ENCODE results near the gene PARK7. TPM values are rescaled to one million over a fixed set of nuclear protein-coding genes. Genes with fewer than 3 reads are reported as not detected.
"Not testable (repeated sequence)": the region's sequence is repeated elsewhere in the genome, so short reads cannot be mapped to it uniquely, and the experiment has no call there.

The PARK7 gene
- total and polyA plus RNA-seq, 12 donors = 266 to 697 (median 398) TPM

DNA sequence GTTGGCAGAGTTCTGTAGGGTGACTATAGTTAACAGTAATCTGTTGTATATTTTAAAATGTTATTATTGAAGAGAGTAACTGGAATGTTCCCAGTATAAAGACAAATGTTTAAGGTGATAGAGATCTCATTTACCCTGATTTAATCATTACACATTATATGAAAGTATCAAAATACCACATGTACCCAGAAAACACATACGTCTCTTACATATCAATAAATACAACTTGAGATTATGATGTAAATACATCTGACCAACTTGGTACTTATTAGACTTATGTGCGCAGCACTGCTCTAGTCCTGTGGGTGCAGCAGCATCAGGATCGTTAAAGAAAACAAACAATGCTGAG is 670 bp upstream of the PARK7 start:
- 0 to 1% (median 0%) methylated on average over 3 of the region's 3 CpGs for WGBS, 4 donors
- peaks cover 0 to 28% of the 10 kb centered on the region in 2 donors for H3K36me3 ChIP-seq (replicated peaks in 1 of 2)
- H3K27me3 ChIP-seq = no peaks in the 10 kb centered on the region
- H3K4me1 ChIP-seq (replicated peaks in 1 of 2) = peaks cover 12 to 32% of the 10 kb centered on the region in 2 donors
- no peak for DNase-seq
- intact Hi-C loops (cut with DNase I) = no loop called here
- no peaks in the 10 kb centered on the region for H3K9me3 ChIP-seq (replicated peaks in 1 of 3)
- H3K27ac ChIP-seq = peak overlapping the region; percentile 56 to 96 (median 93)
- H3K4me3 ChIP-seq = peak overlapping the region; percentile 37 to 72 (median 60)
- no peak for TF ChIP-seq POLR2A (IDR thresholded peaks at IDR 0.05)

DNA sequence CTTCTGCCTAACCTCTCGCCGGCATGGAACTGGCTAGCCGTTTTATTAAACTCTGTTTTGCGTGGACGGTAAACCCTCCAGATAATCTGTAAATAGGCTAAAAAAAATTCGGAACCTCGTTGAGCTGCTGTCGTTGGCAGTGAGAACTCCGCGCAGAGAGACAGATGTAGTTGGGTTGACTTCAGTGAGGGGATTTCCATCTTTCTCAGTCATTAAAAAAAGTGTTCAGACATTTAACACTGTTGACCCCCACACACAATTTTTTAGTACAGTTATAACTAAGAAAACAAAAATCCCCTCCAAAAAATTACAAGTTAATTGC is 464 bp downstream of the PARK7 start:
- DNase-seq = no peak
- peaks cover 12 to 36% of the 10 kb centered on the region in 2 donors for H3K4me1 ChIP-seq (replicated peaks in 1 of 2)
- intact Hi-C loops (cut with DNase I) = no loop called here
- WGBS, 4 donors = 0 to 1% (median 0%) methylated on average over 10 of the region's 10 CpGs
- H3K27me3 ChIP-seq = no peaks in the 10 kb centered on the region
- peak overlapping the region; percentile 52 to 96 (median 93) for H3K27ac ChIP-seq
- TF ChIP-seq POLR2A (IDR thresholded peaks at IDR 0.05) = no peak
- TF ChIP-seq, protein P1, sequence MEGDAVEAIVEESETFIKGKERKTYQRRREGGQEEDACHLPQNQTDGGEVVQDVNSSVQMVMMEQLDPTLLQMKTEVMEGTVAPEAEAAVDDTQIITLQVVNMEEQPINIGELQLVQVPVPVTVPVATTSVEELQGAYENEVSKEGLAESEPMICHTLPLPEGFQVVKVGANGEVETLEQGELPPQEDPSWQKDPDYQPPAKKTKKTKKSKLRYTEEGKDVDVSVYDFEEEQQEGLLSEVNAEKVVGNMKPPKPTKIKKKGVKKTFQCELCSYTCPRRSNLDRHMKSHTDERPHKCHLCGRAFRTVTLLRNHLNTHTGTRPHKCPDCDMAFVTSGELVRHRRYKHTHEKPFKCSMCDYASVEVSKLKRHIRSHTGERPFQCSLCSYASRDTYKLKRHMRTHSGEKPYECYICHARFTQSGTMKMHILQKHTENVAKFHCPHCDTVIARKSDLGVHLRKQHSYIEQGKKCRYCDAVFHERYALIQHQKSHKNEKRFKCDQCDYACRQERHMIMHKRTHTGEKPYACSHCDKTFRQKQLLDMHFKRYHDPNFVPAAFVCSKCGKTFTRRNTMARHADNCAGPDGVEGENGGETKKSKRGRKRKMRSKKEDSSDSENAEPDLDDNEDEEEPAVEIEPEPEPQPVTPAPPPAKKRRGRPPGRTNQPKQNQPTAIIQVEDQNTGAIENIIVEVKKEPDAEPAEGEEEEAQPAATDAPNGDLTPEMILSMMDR (IDR thresholded peaks at IDR 0.05) = no peak
- H3K36me3 ChIP-seq (replicated peaks in 1 of 2) = peaks cover 0 to 39% of the 10 kb centered on the region in 2 donors
- peak overlapping the region in 2 of 4 donors; percentile 63 to 72 for H3K4me3 ChIP-seq
- no peaks in the 10 kb centered on the region for H3K9me3 ChIP-seq (replicated peaks in 1 of 3)

DNA sequence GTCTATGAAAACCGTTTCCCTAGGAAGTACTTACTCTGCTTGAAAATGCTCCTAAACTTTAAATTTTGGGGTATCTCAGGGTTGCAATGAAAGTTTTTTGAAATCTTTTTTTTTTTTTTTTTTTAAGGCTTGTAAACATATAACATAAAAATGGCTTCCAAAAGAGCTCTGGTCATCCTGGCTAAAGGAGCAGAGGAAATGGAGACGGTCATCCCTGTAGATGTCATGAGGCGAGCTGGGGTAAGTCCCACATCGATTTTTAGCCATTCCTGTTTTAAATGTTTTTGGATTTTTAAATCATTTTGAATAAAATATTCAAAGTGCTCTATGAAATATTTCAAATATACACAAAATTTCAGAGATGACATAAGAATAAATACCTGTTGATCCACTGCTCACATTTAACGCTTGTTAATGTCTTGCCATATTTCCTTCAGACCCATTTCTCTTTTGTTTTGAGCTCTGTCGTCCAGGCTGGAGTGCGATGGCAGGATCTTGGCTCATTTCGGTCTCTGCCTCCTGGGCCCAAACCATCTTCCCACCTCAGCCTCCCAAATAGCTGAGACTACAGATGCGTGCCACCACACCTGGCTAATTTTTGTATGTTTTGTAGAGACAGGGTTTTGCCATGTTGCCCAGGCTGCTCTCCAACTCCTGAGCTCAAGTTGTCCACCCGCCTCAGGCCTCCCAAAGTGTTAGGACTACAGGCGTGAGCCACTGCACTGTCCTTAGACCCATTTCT is 1.3 kb downstream of the PARK7 start:
- peak overlapping the region in 3 of 5 donors; percentile 82 to 96 (median 94) for H3K27ac ChIP-seq

DNA sequence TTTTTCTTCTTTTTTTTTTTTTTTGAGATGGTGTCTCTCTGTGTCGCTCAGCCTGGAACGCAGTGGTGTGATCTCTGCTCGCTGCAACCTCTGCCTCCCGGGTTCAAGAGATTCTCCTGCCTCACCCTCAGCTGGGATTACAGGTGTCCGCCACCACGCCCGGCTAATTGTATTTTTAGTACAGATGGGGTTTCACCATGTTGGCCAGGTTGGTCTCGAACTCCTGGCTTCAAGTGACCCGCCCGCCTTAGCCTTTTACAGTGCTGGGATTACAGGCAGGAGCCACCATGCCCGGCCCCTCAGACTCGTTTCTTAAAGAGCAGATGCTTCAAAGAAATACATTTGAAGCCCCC is 1.8 kb downstream of the PARK7 start:
- WGBS, 4 donors = 96% methylated on average over 12 of the region's 12 CpGs
- H3K9me3 ChIP-seq (replicated peaks in 1 of 3); intact Hi-C loops (cut with DNase I); H3K27me3 ChIP-seq; H3K27ac ChIP-seq; H3K4me3 ChIP-seq: not testable (repeated sequence)
- H3K4me1 ChIP-seq (replicated peaks in 1 of 2) = peaks cover 12 to 48% of the 10 kb centered on the region in 2 donors
- DNase-seq = peak in 1 of 7 donors; percentile 58
- peaks cover 0 to 50% of the 10 kb centered on the region in 2 donors for H3K36me3 ChIP-seq (replicated peaks in 1 of 2)

More for the DNA sequence above, 1.3 kb downstream of the PARK7 start:
- H3K9me3 ChIP-seq (replicated peaks in 1 of 3) = no peaks in the 10 kb centered on the region
- WGBS, 4 donors = 87 to 92% (median 92%) methylated on average over 11 of the region's 11 CpGs
- intact Hi-C loops (cut with DNase I) = no loop called here
- H3K27me3 ChIP-seq = no peaks in the 10 kb centered on the region
- TF ChIP-seq, protein P1 (IDR thresholded peaks at IDR 0.05) = no peak
- TF ChIP-seq POLR2A (IDR thresholded peaks at IDR 0.05) = no peak
- DNase-seq = peak in 2 of 7 donors; percentile 5 to 52
- H3K4me1 ChIP-seq (replicated peaks in 1 of 2) = peaks cover 12 to 44% of the 10 kb centered on the region in 2 donors
- peak overlapping the region in 1 of 4 donors; percentile 72 for H3K4me3 ChIP-seq
- peaks cover 0 to 48% of the 10 kb centered on the region in 2 donors for H3K36me3 ChIP-seq (replicated peaks in 1 of 2)

DNA sequence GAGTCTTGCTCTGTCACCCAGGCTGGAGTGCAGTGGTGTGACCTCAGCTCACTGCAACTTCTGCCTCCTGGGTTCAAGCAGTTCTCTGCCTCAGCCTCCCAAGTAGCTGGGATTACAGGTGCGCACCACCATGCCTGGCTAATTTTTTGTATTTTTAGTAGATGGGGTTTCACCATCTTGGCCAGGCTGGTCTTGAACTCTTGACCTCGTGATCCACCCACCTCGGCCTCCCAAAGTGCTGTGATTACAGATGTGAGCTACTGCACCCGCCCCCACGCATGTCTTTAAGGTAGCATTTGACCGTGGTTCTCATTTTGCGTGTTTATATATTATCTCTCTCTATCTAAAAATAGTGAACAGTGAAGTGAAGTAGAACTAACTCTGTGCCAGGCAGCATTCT is 2.3 kb downstream of the PARK7 start:
- 87 to 92% (median 90%) methylated on average over 7 of the region's 7 CpGs for WGBS, 4 donors
- H3K36me3 ChIP-seq (replicated peaks in 1 of 2) = peaks cover 0 to 50% of the 10 kb centered on the region in 2 donors
- H3K4me3 ChIP-seq = not testable (repeated sequence)

DNA sequence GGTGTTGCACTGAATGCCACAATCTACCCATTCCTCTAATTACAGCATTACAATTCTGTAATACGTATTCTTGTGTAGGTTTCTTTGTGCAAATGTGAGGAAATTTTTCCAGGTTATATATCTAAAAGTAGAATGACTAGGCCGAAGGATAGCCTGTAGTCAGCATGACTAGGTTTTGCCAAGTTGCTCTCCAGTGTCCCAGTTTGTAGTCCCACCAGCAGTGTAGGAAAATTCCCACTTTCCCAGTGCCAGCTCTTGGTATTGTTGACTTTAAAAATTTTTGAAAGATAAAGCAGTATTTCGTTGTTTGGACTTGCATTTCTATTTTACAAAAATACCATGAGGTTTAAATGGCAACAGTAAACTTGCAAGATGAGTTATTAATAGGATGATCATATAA is 3.0 kb downstream of the PARK7 start:
- H3K27ac ChIP-seq = peak overlapping the region in 2 of 5 donors; percentile 18 to 22
- H3K36me3 ChIP-seq (replicated peaks in 1 of 2) = peaks cover 0 to 57% of the 10 kb centered on the region in 2 donors
- H3K27me3 ChIP-seq = no peaks in the 10 kb centered on the region
- TF ChIP-seq POLR2A (IDR thresholded peaks at IDR 0.05) = no peak
- intact Hi-C loops (cut with DNase I) = no loop called here
- H3K4me1 ChIP-seq (replicated peaks in 1 of 2) = peaks cover 12 to 48% of the 10 kb centered on the region in 2 donors
- no peak overlapping the region for H3K4me3 ChIP-seq
- WGBS, 4 donors = 63 to 82% (median 73%) methylated on average over 3 of the region's 3 CpGs
- no peak for DNase-seq
- no peaks in the 10 kb centered on the region for H3K9me3 ChIP-seq (replicated peaks in 1 of 3)

More for the DNA sequence above, 2.3 kb downstream of the PARK7 start:
- H3K27me3 ChIP-seq; intact Hi-C loops (cut with DNase I); H3K9me3 ChIP-seq (replicated peaks in 1 of 3): not testable (repeated sequence)
- peak in 1 of 7 donors; percentile 50 for DNase-seq
- peak overlapping the region in 2 of 5 donors; percentile 8 to 18 for H3K27ac ChIP-seq
- peaks cover 12 to 48% of the 10 kb centered on the region in 2 donors for H3K4me1 ChIP-seq (replicated peaks in 1 of 2)

Measured in adrenal gland (tissue), 12 donors.